SK-N-SH (cell line): Measurements from ENCODE around the gene SLC34A1.

Source experiments
- CTCF ChIP-seq: fragments of 200-600 bp; sonication (generic); IDR thresholded peaks from 2 replicates; pipeline ENCODE4 v1.6.1; 2017; ENCODE audit warnings: antibody characterized with exemption, mild to moderate bottlenecking, moderate library complexity
- EP300 ChIP-seq, 2 experiments: IDR thresholded peaks; 2 replicates each; pipeline versions ENCODE4 v1.4.0 to v1.6.1; 2012; ENCODE audit warnings: borderline replicate concordance in 1 of 2, low read depth in 1 of 2, low read length in 1 of 2
- FOXJ3 ChIP-seq: sonication (generic); formaldehyde crosslinking; IDR thresholded peaks from 2 replicates; pipeline ENCODE4 v1.5.1; 2020; ENCODE audit warnings: mild to moderate bottlenecking, missing genetic modification reagents
- FOXM1 ChIP-seq: IDR thresholded peaks from 2 replicates; pipeline ENCODE4 v1.4.0; 2012; ENCODE audit warnings: low read depth, mild to moderate bottlenecking
- GATA2 ChIP-seq: sonication (generic); formaldehyde crosslinking; IDR thresholded peaks from 2 replicates; pipeline ENCODE4 v1.5.0; 2020; ENCODE audit warnings: mild to moderate bottlenecking, missing genetic modification reagents
- MXI1 ChIP-seq: IDR thresholded peaks from 2 replicates; pipeline ENCODE4 v1.6.1; 2012; ENCODE audit warnings: mild to moderate bottlenecking, low read depth, low read length, improper control_type of control experiment
- SMC3 ChIP-seq: IDR thresholded peaks from 2 replicates; pipeline ENCODE4 v1.6.1; 2012; ENCODE audit warnings: low read depth, low read length, improper control_type of control experiment
- TAF1 ChIP-seq: IDR thresholded peaks from 2 replicates; pipeline ENCODE4 v1.6.1; 2012; ENCODE audit warnings: low read depth, mild to moderate bottlenecking, low read length, moderate library complexity, borderline replicate concordance
- TCF12 ChIP-seq: IDR thresholded peaks from 2 replicates; pipeline ENCODE4 v1.4.0; 2012
- USF2 ChIP-seq: fragments of 150-350 bp; IDR thresholded peaks from 2 replicates; pipeline ENCODE4 v1.6.1; 2017; ENCODE audit warnings: antibody characterized with exemption, low read length, low read depth, borderline replicate concordance
- TF ChIP-seq, protein P1 (sequence below): IDR thresholded peaks from 2 replicates; pipeline ENCODE4; 2012

DNA sequence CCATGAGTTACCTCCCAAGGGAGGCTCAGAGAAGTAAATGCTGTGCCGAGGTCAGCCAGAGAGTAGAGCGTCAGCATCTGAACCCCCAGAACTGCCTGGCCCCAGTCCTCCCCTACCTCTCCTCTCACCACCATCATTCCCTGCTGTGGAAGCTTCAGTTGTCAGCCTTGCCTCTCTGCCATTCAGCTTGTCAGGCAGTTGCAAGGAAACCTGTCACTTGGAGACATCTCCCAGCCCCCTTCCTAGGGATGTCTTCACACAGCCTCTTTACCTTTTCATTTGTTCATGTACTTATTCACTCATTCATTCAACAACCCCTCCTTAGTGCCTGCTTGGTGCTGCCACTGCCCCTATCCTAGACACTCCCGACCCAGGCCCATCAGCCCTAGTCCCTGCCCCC lies 24.4 kb upstream of the SLC34A1 start:
- TF ChIP-seq TCF12 (no peak), CTCF (no peak), FOXM1 (no peak), SMC3 (no peak), USF2 (no peak), TAF1 (no peak), FOXJ3 (CRISPR knock-in tag) (no peak), GATA2 (no peak), MXI1 (no peak), EP300 (IDR thresholded peaks at IDR 0.05; ENCODE audit: borderline replicate concordance in 1 of 2, low read depth in 1 of 2, low read length in 1 of 2) (no peak)
- TF ChIP-seq, protein P1, sequence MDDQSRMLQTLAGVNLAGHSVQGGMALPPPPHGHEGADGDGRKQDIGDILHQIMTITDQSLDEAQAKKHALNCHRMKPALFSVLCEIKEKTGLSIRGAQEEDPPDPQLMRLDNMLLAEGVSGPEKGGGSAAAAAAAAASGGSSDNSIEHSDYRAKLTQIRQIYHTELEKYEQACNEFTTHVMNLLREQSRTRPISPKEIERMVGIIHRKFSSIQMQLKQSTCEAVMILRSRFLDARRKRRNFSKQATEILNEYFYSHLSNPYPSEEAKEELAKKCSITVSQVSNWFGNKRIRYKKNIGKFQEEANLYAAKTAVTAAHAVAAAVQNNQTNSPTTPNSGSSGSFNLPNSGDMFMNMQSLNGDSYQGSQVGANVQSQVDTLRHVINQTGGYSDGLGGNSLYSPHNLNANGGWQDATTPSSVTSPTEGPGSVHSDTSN = no peak
